SK-N-SH (cell line): ENCODE measurements around the gene ADISSP. TPM values are rescaled to one million over a fixed set of nuclear protein-coding genes. Genes with fewer than 3 reads are reported as not detected.

Source experiments
- CTCF ChIA-PET: fragments of 300-600, 350-600 bp; formaldehyde crosslinking; extraction: SDS; loops from one replicate; lab custom pipeline; 2021; lab: Yijun Ruan, JAX
- POLR2A ChIA-PET: fragments of 350-600 bp; sonication (Branson Sonifier 250); formaldehyde crosslinking; extraction: SDS; loops from one replicate; lab custom pipeline; 2020; ENCODE audit warnings: antibody characterized with exemption, inconsistent platforms; lab: Yijun Ruan, JAX
- DNase-seq: peaks from one replicate; pipeline ENCODE4 v3.0.0; 2012
- H2AFZ ChIP-seq: fragments of 200-600 bp; sonication (generic); 2 replicates; pipeline ENCODE4 v1.8.1; 2016; ENCODE audit warnings: antibody characterized with exemption, mild to moderate bottlenecking, low read depth
- H3F3A ChIP-seq: fragments of 200-600 bp; sonication (generic); replicated peaks from 2 replicates; pipeline ENCODE3; 2016; ENCODE audit warnings: antibody characterized with exemption, mild to moderate bottlenecking; ENCODE audit not compliant: insufficient read depth
- H3K27ac ChIP-seq, 2 experiments: fragments of 200-500 bp in 1 of 2; fragments of 200-600 bp in 1 of 2; sonication (Bioruptor generic) in 1 of 2; sonication (generic), shearing (Covaris generic) in 1 of 2; 2 replicates each; pipeline versions ENCODE4 v1.5.1 to v1.6.1; 2014 to 2016; ENCODE audit warnings: low read depth in 2 of 2, inconsistent platforms in 1 of 2, low read length in 1 of 2, mild to moderate bottlenecking in 1 of 2, mixed read lengths in 1 of 2
- H3K27me3 ChIP-seq: fragments of 200-600 bp; sonication (generic), shearing (Covaris generic); 2 replicates; pipeline ENCODE4 v1.6.1; 2016; ENCODE audit warnings: mixed run types; ENCODE audit not compliant: insufficient read depth
- H3K36me3 ChIP-seq, 2 experiments: fragments of 200-500 bp in 1 of 2; fragments of 200-600 bp in 1 of 2; sonication (Bioruptor generic) in 1 of 2; sonication (generic) in 1 of 2; replicated peaks in 1 of 2; 2 replicates each; pipeline versions ENCODE3 to v1.5.1; 2014 to 2016; ENCODE audit warnings: low read length in 1 of 2, mild to moderate bottlenecking in 1 of 2; ENCODE audit not compliant: insufficient read depth in 2 of 2, control insufficient read depth in 1 of 2
- H3K4me1 ChIP-seq, 2 experiments: fragments of 200-500 bp in 1 of 2; fragments of 200-600 bp in 1 of 2; sonication (Bioruptor generic) in 1 of 2; sonication (generic), shearing (Covaris generic) in 1 of 2; 2 replicates each; pipeline versions ENCODE4 v1.5.1 to v1.6.1; 2014 to 2016; ENCODE audit warnings: low read depth in 1 of 2, low read length in 1 of 2, mixed run types in 1 of 2; ENCODE audit not compliant: insufficient read depth in 2 of 2, control insufficient read depth in 1 of 2
- H3K4me2 ChIP-seq: fragments of 200-600 bp; sonication (generic), shearing (Covaris generic); 2 replicates; pipeline ENCODE4 v1.6.1; 2017; ENCODE audit warnings: mixed run types
- H3K4me3 ChIP-seq, 2 experiments: fragments of 200-500 bp in 1 of 2; fragments of 200-600 bp in 1 of 2; sonication (Bioruptor generic) in 1 of 2; sonication (generic), shearing (Covaris generic) in 1 of 2; 2 replicates each; pipeline versions ENCODE4 v1.5.1 to v1.8.1; 2014 to 2016; ENCODE audit warnings: low read depth in 2 of 2, inconsistent platforms in 1 of 2, low read length in 1 of 2, mild to moderate bottlenecking in 1 of 2, mixed read lengths in 1 of 2, moderate library complexity in 1 of 2
- H3K79me2 ChIP-seq: fragments of 200-600 bp; sonication (generic); 2 replicates; pipeline ENCODE4 v1.8.1; 2017; ENCODE audit warnings: mild to moderate bottlenecking; ENCODE audit not compliant: insufficient read depth
- H3K9ac ChIP-seq: fragments of 200-600 bp; sonication (generic); 2 replicates; pipeline ENCODE4 v1.6.1; 2017; ENCODE audit warnings: mixed run types
- H3K9me2 ChIP-seq: fragments of 200-600 bp; sonication (generic); 2 replicates; pipeline ENCODE4 v1.6.1; 2017; ENCODE audit warnings: mixed run types
- H3K9me3 ChIP-seq: fragments of 200-600 bp; sonication (generic); 2 replicates; pipeline ENCODE4 v1.6.1; 2017; ENCODE audit warnings: mixed run types, mild to moderate bottlenecking, moderate library complexity
- H4K20me1 ChIP-seq: fragments of 200-600 bp; sonication (generic); 2 replicates; pipeline ENCODE4 v1.6.1; 2017; ENCODE audit warnings: mild to moderate bottlenecking, mixed run types; ENCODE audit not compliant: insufficient read depth
- CTCF ChIP-seq: fragments of 200-600 bp; sonication (generic); IDR thresholded peaks from 2 replicates; pipeline ENCODE4 v1.6.1; 2017; ENCODE audit warnings: antibody characterized with exemption, mild to moderate bottlenecking, moderate library complexity
- EP300 ChIP-seq, 2 experiments: IDR thresholded peaks; 2 replicates each; pipeline versions ENCODE4 v1.4.0 to v1.6.1; 2012; ENCODE audit warnings: borderline replicate concordance in 1 of 2, low read depth in 1 of 2, low read length in 1 of 2
- EZH2phosphoT487 ChIP-seq: fragments of 200-600 bp; sonication (generic); IDR thresholded peaks from 2 replicates; pipeline ENCODE4 v1.6.1; 2017; ENCODE audit warnings: low read depth, mixed run types, mild to moderate bottlenecking, antibody characterized with exemption, moderate library complexity, borderline replicate concordance
- FOXJ3 ChIP-seq: sonication (generic); formaldehyde crosslinking; IDR thresholded peaks from 2 replicates; pipeline ENCODE4 v1.5.1; 2020; ENCODE audit warnings: mild to moderate bottlenecking, missing genetic modification reagents
- FOXM1 ChIP-seq: IDR thresholded peaks from 2 replicates; pipeline ENCODE4 v1.4.0; 2012; ENCODE audit warnings: low read depth, mild to moderate bottlenecking
- GABPA ChIP-seq: IDR thresholded peaks from 2 replicates; pipeline ENCODE4 v1.4.0; 2012; ENCODE audit warnings: low read depth, mild to moderate bottlenecking
- JUND ChIP-seq: IDR thresholded peaks from 2 replicates; pipeline ENCODE4 v1.4.0; 2012
- MAX ChIP-seq: IDR thresholded peaks from 2 replicates; pipeline ENCODE4 v1.4.0; 2012; ENCODE audit warnings: low read depth
- MXI1 ChIP-seq: IDR thresholded peaks from 2 replicates; pipeline ENCODE4 v1.6.1; 2012; ENCODE audit warnings: mild to moderate bottlenecking, low read depth, low read length, improper control_type of control experiment
- NFIC ChIP-seq: IDR thresholded peaks from 2 replicates; pipeline ENCODE4 v1.4.0; 2012; ENCODE audit warnings: borderline replicate concordance
- NRF1 ChIP-seq: IDR thresholded peaks from 2 replicates; pipeline ENCODE4 v1.6.1; 2012; ENCODE audit warnings: low read depth, mild to moderate bottlenecking, low read length
- RAD21 ChIP-seq: IDR thresholded peaks from 2 replicates; pipeline ENCODE4 v1.6.1; 2012; ENCODE audit warnings: mild to moderate bottlenecking, low read length
- RCOR1 ChIP-seq: fragments of 150-350 bp; IDR thresholded peaks from 2 replicates; pipeline ENCODE4 v1.6.1; 2017; ENCODE audit warnings: antibody characterized with exemption, low read length
- RFX5 ChIP-seq: IDR thresholded peaks from 2 replicates; pipeline ENCODE4 v1.6.1; 2012; ENCODE audit warnings: mild to moderate bottlenecking, improper control_type of control experiment, low read length
- SIN3A ChIP-seq: IDR thresholded peaks from 2 replicates; pipeline ENCODE4 v1.6.1; 2012; ENCODE audit warnings: low read depth, mild to moderate bottlenecking, low read length, moderate library complexity, borderline replicate concordance
- TAF1 ChIP-seq: IDR thresholded peaks from 2 replicates; pipeline ENCODE4 v1.6.1; 2012; ENCODE audit warnings: low read depth, mild to moderate bottlenecking, low read length, moderate library complexity, borderline replicate concordance
- TCF12 ChIP-seq: IDR thresholded peaks from 2 replicates; pipeline ENCODE4 v1.4.0; 2012
- TEAD4 ChIP-seq: IDR thresholded peaks from 2 replicates; pipeline ENCODE4 v1.4.0; 2012; ENCODE audit warnings: mild to moderate bottlenecking, borderline replicate concordance; ENCODE audit not compliant: insufficient read depth
- USF1 ChIP-seq: IDR thresholded peaks from 2 replicates; pipeline ENCODE4 v1.4.0; 2012; ENCODE audit warnings: low read depth, borderline replicate concordance
- USF2 ChIP-seq: fragments of 150-350 bp; IDR thresholded peaks from 2 replicates; pipeline ENCODE4 v1.6.1; 2017; ENCODE audit warnings: antibody characterized with exemption, low read length, low read depth, borderline replicate concordance
- YY1 ChIP-seq: IDR thresholded peaks from 2 replicates; pipeline ENCODE4 v1.4.0; 2012; ENCODE audit warnings: low read depth, mild to moderate bottlenecking
- ZBTB33 ChIP-seq: IDR thresholded peaks from 2 replicates; pipeline ENCODE4 v1.4.0; 2012; ENCODE audit warnings: low read depth, borderline replicate concordance
- WGBS: methylation state at CpG from one replicate; pipeline ENCODE4 v1.1.6; 2017; ENCODE audit warnings: low lambda C conversion rate; 5-methylcytosine and 5-hydroxymethylcytosine counted together
- polyA plus RNA-seq, 3 experiments: library from polyadenylated mRNA; depleted of rRNA; stranded (reverse); fragments of >200 nt; gene quantifications; 2 replicates each; pipeline ENCODE4 v1.2.3, GENCODE V29; 2012

Gene ADISSP
- polyA plus RNA-seq, 1 of the 3 experiments (the other 2 are of a cell fraction), result 73.9 TPM

- TF ChIP-seq MAX, result peak; percentile 86
- TF ChIP-seq EZH2phosphoT487, result no peak
- TF ChIP-seq USF2, result no peak
- no peak for TF ChIP-seq SIN3A
- TF ChIP-seq RAD21, result no peak
- no peak for TF ChIP-seq NFIC
- no peak for TF ChIP-seq JUND
- no peak for TF ChIP-seq TAF1
- peak; percentile 48; the same call in 1 of the 2 replicates for TF ChIP-seq NRF1
- TF ChIP-seq TEAD4, result no peak
- TF ChIP-seq EP300 (IDR thresholded peaks at IDR 0.05; ENCODE audit: borderline replicate concordance in 1 of 2, low read depth in 1 of 2, low read length in 1 of 2), result no peak
- TF ChIP-seq MXI1, result peak; percentile 50; the same call in 1 of the 2 replicates
- no peak for TF ChIP-seq FOXM1
- TF ChIP-seq, all 33 proteins: peak for 4
Measured at GRCh38 chr20:3786126-3786484, 18.6 kb upstream of the ADISSP start (continued).

GRCh38 chr20:3785240-3786125, 17.9 kb upstream of the ADISSP start:
- Histone ChIP-seq H3K9me2 (no peaks in the 10 kb centered on the region), H3K4me3 (peak overlapping the region; percentile 63 to 74), H3K27ac (peak overlapping the region; percentile 41 to 82), H4K20me1 (peaks cover 45% of the 10 kb centered on the region), H3K9ac (peak overlapping the region; percentile 71)
- WGBS, result 71% methylated on average over 7 of the region's 79 CpGs
- TF ChIP-seq ZBTB33 (no peak), YY1 (no peak), MXI1 (no peak), FOXJ3 (no peak), NRF1 (no peak), RFX5 (no peak), RCOR1 (no peak), FOXM1 (no peak), SIN3A (no peak), USF1 (no peak), RAD21 (no peak), TCF12 (no peak), TAF1 (no peak), MAX (no peak), CTCF (no peak), GABPA (no peak)
- TF ChIP-seq, all 33 proteins: peak for 0
- ChIA-PET POLR2A (interaction anchor here (1.0 to 2.8 kb wide), 5 partner anchors 17 to 82 kb away, joined by 3 to 20 read pairs (median 11); partner anchors contain the start of genes ADISSP and AP5S1), CTCF (interaction anchor here (0.6 to 6.4 kb wide), 19 partner anchors 10 to 1058 kb away, joined by 3 to 161 read pairs (median 5); partner anchors contain the start of genes ADISSP, AP5S1 and CDC25B)
- Histone ChIP-seq H3K9me3 (no peaks in the 10 kb centered on the region), H2AFZ (no peak overlapping the region), H3F3A (peaks cover 15% of the 10 kb centered on the region), H3K27me3 (no peaks in the 10 kb centered on the region), H3K36me3 (peaks cover 7 to 9% of the 10 kb centered on the region in 2 experiments), H3K4me2 (peak overlapping the region; percentile 96), H3K79me2 (peaks cover 40% of the 10 kb centered on the region), H3K4me1 (peaks cover 27 to 33% of the 10 kb centered on the region in 2 experiments; a peak in 3 of 4 replicates)
- DNase-seq, result peak; percentile 64
